ENCODE results near the gene SOX5. TPM values are rescaled to one million over a fixed set of nuclear protein-coding genes. Genes with fewer than 3 reads are reported as not detected.

The SOX5 gene
- total RNA-seq, 1 experiment from 2014 or later, result 3.1 TPM

GRCh38 chr12:23860019-23860418, 89.5 kb downstream of the SOX5 start:
- TF ChIP-seq, protein P1, sequence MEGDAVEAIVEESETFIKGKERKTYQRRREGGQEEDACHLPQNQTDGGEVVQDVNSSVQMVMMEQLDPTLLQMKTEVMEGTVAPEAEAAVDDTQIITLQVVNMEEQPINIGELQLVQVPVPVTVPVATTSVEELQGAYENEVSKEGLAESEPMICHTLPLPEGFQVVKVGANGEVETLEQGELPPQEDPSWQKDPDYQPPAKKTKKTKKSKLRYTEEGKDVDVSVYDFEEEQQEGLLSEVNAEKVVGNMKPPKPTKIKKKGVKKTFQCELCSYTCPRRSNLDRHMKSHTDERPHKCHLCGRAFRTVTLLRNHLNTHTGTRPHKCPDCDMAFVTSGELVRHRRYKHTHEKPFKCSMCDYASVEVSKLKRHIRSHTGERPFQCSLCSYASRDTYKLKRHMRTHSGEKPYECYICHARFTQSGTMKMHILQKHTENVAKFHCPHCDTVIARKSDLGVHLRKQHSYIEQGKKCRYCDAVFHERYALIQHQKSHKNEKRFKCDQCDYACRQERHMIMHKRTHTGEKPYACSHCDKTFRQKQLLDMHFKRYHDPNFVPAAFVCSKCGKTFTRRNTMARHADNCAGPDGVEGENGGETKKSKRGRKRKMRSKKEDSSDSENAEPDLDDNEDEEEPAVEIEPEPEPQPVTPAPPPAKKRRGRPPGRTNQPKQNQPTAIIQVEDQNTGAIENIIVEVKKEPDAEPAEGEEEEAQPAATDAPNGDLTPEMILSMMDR (conservative IDR thresholded peaks at IDR 0.05), result no peak
- Histone ChIP-seq H4K5ac (ENCODE audit: insufficient read length, low read depth, low read length) (no peak overlapping the region), H2BK12ac (ENCODE audit: insufficient read length, low read depth, low read length) (no peak overlapping the region), H2BK15ac (ENCODE audit: low read depth, low read length) (no peak overlapping the region), H2AK5ac (ENCODE audit: insufficient read length, low read length) (no peak overlapping the region), H4K8ac (replicated peaks; ENCODE audit: insufficient read length, low read depth, low read length) (no peak overlapping the region), H2BK120ac (ENCODE audit: low read depth, low read length, poor library complexity, severe bottlenecking) (no peak overlapping the region), H3K27me3 (ENCODE audit: insufficient read depth, low read length) (no peaks in the 10 kb centered on the region), H4K20me1 (ENCODE audit: control insufficient read depth, insufficient read depth, insufficient read length) (no peaks in the 10 kb centered on the region), H2AFZ (ENCODE audit: low read length) (no peak overlapping the region), H3K14ac (ENCODE audit: insufficient read depth, low read length) (no peak overlapping the region), H3K23me2 (ENCODE audit: insufficient read length, low read depth, low read length, poor library complexity, severe bottlenecking) (no peaks in the 10 kb centered on the region), H2BK5ac (ENCODE audit: insufficient read length, low read length) (no peak overlapping the region), H3K4me1 (ENCODE audit: insufficient read depth, low read length) (no peaks in the 10 kb centered on the region), H3K23ac (ENCODE audit: insufficient read length, low read depth, low read length) (no peak overlapping the region), H2BK20ac (ENCODE audit: low read depth, low read length, poor library complexity, severe bottlenecking) (no peak overlapping the region), H3K79me2 (ENCODE audit: insufficient read depth, low read length) (no peaks in the 10 kb centered on the region), H3K9ac (ENCODE audit: extremely low read depth, insufficient read length, low read length) (no peak overlapping the region), H3T11ph (ENCODE audit: low read length) (no peak overlapping the region), H3K56ac (ENCODE audit: insufficient read length, low read depth, low read length) (no peak overlapping the region), H3K79me1 (ENCODE audit: insufficient read depth, low read depth, low read length, poor library complexity, severe bottlenecking) (no peaks in the 10 kb centered on the region), H3K4ac (ENCODE audit: low read depth, low read length) (no peak overlapping the region), H3K27ac (ENCODE audit: insufficient read length, low read depth, low read length) (no peak overlapping the region), H3K4me2 (ENCODE audit: insufficient read depth, insufficient read length, low read length) (no peak overlapping the region), H3K9me3 (ENCODE audit: control insufficient read depth, low read depth, low read length) (no peaks in the 10 kb centered on the region), H4K91ac (ENCODE audit: insufficient read length, low read depth, low read length) (no peak overlapping the region), H3K18ac (ENCODE audit: insufficient read length, low read depth, low read length) (no peak overlapping the region)
- Mint-ChIP-seq H3K36me3 (ENCODE audit: insufficient read depth in 1 of 3, low read depth in 3 of 3) (peaks cover 4 to 19% (median 13%) of the 10 kb centered on the region in 3 experiments), H3K4me3 (no peak overlapping the region), H3K4me1 (no peaks in the 10 kb centered on the region), H3K27ac (no peak overlapping the region), H3K9me3 (peaks cover 10 to 19% of the 10 kb centered on the region in 2 experiments), H3K27me3 (ENCODE audit: low read depth) (no peaks in the 10 kb centered on the region)
- WGBS (ENCODE audit: extremely low coverage, insufficient read length, low lambda C conversion rate), result no CpG with 5 or more reads among the region's 1 CpG
- DNase-seq, result no peak

All from H9 (cell line).